ENCODE measurements around the gene ARL16.
A peak's percentile ranks its signal among the peaks of the same experiment; 100 is the strongest.

The ARL16 gene

GRCh38 chr17:81635431-81635830, 48.2 kb downstream of the ARL16 start:
- H3K9me3 Mint-ChIP-seq, result no peaks in the 10 kb centered on the region
- peaks cover 3% of the 10 kb centered on the region for H3K27me3 Mint-ChIP-seq (ENCODE audit: low read depth, poor library complexity)
- no peak for DNase-seq
- peaks cover 14% of the 10 kb centered on the region for H3K36me3 Mint-ChIP-seq (ENCODE audit: low read depth)
- H3K4me1 Mint-ChIP-seq, result peaks cover 31% of the 10 kb centered on the region
- H3K27ac Mint-ChIP-seq, result peak overlapping the region; percentile 93
- H3K4me3 Mint-ChIP-seq, result peak overlapping the region; percentile 94
- no peak for TF ChIP-seq CTCF (IDR thresholded peaks at IDR 0.05)

- no peak for DNase-seq
- Mint-ChIP-seq H3K4me3 (no peak overlapping the region), H3K27ac (peak overlapping the region; percentile 60), H3K9me3 (peaks cover under 1% of the 10 kb centered on the region), H3K36me3 (ENCODE audit: low read depth) (peaks cover 52% of the 10 kb centered on the region), H3K27me3 (ENCODE audit: low read depth, poor library complexity) (peaks cover 3% of the 10 kb centered on the region), H3K4me1 (peaks cover 15% of the 10 kb centered on the region)
- no peak for TF ChIP-seq CTCF (IDR thresholded peaks at IDR 0.05)
Observed at GRCh38 chr17:81631482-81631881, 52.1 kb downstream of the ARL16 start.

Measured in nephron progenitor cell (in vitro differentiated cells).